ENCODE data around the gene PACS2. TPM values are rescaled to one million over a fixed set of nuclear protein-coding genes. Genes with fewer than 3 reads are reported as not detected.

PACS2 gene
- total RNA-seq, 1 experiment from 2014 or later = 100 TPM

DNA sequence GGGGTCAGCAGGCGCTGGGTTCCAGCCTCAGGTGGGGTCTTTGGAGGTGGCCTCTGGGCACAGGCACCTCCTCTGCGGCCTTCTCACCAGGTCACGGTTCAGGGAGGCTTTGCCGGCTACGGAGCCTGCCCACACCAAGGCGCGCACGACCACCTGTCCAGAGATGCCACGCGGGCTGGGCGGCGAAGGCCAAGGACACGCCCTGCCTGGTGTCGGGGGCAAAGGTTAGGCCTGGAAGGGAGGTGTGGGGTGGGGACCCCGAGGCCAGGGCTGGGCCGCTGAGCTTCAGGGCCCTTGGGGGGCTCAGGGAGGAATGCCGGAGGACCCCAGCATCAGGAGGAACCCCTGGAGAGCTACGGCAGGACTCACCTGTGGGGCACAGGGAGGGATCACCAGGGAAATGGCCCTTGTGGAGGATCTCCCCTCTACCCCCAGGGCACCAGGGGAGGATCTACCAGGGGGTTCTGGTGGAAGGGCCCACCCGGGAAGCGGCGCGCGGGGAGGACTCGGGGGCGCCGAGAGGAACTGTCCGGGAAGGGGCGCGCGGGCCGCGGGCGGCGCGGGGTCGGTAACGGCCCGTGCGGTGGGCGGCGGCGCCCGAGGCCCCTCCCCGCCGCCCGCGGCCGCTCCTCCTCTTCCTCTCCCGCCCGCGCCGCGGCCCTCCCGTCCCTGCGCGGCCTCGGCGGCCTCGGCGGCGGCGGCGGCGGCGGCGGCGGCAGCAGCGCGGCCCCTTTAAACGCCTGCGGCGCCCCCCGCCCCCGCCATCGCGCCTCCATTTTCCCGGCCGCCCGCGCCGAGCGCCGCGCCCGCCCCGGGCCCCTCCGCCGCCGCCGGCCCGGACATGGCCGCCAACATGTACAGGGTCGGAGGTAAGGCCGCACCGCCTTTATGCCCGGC, 104.9 kb downstream of the PACS2 start, which contains the start of gene MTA1 (continued):
- no peak for TF ChIP-seq CREM (CRISPR knock-in tag; IDR thresholded peaks at IDR 0.05)
- TF ChIP-seq, protein P1, sequence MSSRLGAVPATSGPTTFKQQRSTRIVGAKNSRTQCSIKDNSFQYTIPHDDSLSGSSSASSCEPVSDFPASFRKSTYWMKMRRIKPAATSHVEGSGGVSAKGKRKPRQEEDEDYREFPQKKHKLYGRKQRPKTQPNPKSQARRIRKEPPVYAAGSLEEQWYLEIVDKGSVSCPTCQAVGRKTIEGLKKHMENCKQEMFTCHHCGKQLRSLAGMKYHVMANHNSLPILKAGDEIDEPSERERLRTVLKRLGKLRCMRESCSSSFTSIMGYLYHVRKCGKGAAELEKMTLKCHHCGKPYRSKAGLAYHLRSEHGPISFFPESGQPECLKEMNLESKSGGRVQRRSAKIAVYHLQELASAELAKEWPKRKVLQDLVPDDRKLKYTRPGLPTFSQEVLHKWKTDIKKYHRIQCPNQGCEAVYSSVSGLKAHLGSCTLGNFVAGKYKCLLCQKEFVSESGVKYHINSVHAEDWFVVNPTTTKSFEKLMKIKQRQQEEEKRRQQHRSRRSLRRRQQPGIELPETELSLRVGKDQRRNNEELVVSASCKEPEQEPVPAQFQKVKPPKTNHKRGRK (CRISPR knock-in tag; IDR thresholded peaks at IDR 0.05; ENCODE audit: borderline replicate concordance) = no peak
- TF ChIP-seq, protein P2, sequence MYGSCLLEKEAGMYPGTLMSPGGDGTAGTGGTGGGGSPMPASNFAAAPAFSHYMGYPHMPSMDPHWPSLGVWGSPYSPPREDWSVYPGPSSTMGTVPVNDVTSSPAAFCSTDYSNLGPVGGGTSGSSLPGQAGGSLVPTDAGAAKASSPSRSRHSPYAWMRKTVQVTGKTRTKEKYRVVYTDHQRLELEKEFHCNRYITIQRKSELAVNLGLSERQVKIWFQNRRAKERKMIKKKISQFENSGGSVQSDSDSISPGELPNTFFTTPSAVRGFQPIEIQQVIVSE (CRISPR knock-in tag; IDR thresholded peaks at IDR 0.05; ENCODE audit: borderline replicate concordance) = no peak
- 0 out of 2 replicates have a peak, but pooled peaks have one; percentile 16 for TF ChIP-seq NR1H2 (CRISPR knock-in tag; IDR thresholded peaks at IDR 0.05)
- TF ChIP-seq, protein P3, sequence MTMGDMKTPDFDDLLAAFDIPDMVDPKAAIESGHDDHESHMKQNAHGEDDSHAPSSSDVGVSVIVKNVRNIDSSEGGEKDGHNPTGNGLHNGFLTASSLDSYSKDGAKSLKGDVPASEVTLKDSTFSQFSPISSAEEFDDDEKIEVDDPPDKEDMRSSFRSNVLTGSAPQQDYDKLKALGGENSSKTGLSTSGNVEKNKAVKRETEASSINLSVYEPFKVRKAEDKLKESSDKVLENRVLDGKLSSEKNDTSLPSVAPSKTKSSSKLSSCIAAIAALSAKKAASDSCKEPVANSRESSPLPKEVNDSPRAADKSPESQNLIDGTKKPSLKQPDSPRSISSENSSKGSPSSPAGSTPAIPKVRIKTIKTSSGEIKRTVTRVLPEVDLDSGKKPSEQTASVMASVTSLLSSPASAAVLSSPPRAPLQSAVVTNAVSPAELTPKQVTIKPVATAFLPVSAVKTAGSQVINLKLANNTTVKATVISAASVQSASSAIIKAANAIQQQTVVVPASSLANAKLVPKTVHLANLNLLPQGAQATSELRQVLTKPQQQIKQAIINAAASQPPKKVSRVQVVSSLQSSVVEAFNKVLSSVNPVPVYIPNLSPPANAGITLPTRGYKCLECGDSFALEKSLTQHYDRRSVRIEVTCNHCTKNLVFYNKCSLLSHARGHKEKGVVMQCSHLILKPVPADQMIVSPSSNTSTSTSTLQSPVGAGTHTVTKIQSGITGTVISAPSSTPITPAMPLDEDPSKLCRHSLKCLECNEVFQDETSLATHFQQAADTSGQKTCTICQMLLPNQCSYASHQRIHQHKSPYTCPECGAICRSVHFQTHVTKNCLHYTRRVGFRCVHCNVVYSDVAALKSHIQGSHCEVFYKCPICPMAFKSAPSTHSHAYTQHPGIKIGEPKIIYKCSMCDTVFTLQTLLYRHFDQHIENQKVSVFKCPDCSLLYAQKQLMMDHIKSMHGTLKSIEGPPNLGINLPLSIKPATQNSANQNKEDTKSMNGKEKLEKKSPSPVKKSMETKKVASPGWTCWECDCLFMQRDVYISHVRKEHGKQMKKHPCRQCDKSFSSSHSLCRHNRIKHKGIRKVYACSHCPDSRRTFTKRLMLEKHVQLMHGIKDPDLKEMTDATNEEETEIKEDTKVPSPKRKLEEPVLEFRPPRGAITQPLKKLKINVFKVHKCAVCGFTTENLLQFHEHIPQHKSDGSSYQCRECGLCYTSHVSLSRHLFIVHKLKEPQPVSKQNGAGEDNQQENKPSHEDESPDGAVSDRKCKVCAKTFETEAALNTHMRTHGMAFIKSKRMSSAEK (CRISPR knock-in tag; IDR thresholded peaks at IDR 0.05; ENCODE audit: borderline replicate concordance) = no peak
- TF ChIP-seq, protein P4, sequence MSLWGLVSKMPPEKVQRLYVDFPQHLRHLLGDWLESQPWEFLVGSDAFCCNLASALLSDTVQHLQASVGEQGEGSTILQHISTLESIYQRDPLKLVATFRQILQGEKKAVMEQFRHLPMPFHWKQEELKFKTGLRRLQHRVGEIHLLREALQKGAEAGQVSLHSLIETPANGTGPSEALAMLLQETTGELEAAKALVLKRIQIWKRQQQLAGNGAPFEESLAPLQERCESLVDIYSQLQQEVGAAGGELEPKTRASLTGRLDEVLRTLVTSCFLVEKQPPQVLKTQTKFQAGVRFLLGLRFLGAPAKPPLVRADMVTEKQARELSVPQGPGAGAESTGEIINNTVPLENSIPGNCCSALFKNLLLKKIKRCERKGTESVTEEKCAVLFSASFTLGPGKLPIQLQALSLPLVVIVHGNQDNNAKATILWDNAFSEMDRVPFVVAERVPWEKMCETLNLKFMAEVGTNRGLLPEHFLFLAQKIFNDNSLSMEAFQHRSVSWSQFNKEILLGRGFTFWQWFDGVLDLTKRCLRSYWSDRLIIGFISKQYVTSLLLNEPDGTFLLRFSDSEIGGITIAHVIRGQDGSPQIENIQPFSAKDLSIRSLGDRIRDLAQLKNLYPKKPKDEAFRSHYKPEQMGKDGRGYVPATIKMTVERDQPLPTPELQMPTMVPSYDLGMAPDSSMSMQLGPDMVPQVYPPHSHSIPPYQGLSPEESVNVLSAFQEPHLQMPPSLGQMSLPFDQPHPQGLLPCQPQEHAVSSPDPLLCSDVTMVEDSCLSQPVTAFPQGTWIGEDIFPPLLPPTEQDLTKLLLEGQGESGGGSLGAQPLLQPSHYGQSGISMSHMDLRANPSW (CRISPR knock-in tag; conservative IDR thresholded peaks at IDR 0.05; ENCODE audit: low read depth) = no peak
- TF ChIP-seq HMGA2 (CRISPR knock-in tag; IDR thresholded peaks at IDR 0.05) = no peak

DNA sequence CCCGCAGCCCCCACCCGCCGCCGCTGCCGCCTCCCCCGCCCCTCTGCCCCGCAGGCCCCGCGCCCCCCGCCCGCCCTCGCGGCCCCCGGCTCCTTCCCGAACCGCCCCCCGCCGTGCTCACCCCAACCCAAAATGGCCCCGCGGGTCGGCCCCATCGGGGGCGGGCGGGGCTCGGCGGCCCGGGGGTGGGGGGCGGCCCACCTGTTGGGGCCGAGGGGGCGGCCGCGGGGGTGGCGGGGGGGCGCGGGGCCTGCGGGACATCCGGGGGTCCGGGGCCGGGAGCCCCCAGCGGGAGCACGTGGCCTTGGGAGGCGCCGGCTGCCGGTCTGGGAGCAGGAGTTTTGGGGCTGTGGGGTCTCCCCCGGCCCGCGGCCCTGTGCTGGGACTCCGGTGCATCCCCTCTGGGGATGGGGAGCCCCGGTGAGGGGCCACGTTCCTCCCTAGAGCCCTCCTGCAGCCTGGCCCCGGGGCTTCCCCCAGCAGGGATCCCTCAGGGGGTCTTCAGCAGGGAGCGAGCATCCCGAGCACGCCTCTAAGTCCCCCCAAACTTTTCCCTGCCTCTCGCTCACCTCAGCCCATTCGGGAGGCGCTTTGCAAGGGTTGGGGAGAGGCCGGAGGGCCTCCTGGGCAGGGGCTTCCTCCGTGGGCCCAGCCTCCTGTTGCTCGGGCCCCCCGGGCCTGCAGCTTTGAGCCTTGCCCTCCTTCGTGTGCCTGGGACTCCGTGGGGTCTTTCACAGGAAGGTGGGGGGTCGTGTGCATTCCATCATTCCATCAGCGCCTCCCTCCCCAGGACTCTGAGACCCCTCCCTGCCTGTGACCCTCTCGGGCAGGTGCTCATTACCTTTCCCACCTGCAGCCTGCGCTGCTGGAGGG, 105.8 kb downstream of the PACS2 start:
- peaks cover 22% of the 10 kb centered on the region for H3K27me3 Mint-ChIP-seq (ENCODE audit: low read depth)
- H3K4me3 Mint-ChIP-seq = peak overlapping the region; percentile 90
- peak overlapping the region; percentile 82; the same call in 1 of the 2 replicates for H3K27ac Mint-ChIP-seq
- H3K9me3 Mint-ChIP-seq = no peaks in the 10 kb centered on the region
- ChIA-PET CTCF (interaction anchor here (0.7 to 2.3 kb wide), 4 partner anchors 9 to 61 kb away, joined by 3 to 11 read pairs (median 6); no protein-coding TSS in a partner anchor), POLR2A (no interaction called here)
- ATAC-seq (no peak), DNase-seq (ENCODE audit: low spot score) (no peak)
- peaks cover 9% of the 10 kb centered on the region for H3K36me3 Mint-ChIP-seq
- TF ChIP-seq, protein P5, sequence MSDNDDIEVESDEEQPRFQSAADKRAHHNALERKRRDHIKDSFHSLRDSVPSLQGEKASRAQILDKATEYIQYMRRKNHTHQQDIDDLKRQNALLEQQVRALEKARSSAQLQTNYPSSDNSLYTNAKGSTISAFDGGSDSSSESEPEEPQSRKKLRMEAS (CRISPR knock-in tag; IDR thresholded peaks at IDR 0.05) = 0 out of 2 replicates have a peak, but pooled peaks have one; percentile 23
- TF ChIP-seq ZNF423 (CRISPR knock-in tag; IDR thresholded peaks at IDR 0.05) = 0 out of 2 replicates have a peak, but pooled peaks have one; percentile 34
- TF ChIP-seq, protein P6, sequence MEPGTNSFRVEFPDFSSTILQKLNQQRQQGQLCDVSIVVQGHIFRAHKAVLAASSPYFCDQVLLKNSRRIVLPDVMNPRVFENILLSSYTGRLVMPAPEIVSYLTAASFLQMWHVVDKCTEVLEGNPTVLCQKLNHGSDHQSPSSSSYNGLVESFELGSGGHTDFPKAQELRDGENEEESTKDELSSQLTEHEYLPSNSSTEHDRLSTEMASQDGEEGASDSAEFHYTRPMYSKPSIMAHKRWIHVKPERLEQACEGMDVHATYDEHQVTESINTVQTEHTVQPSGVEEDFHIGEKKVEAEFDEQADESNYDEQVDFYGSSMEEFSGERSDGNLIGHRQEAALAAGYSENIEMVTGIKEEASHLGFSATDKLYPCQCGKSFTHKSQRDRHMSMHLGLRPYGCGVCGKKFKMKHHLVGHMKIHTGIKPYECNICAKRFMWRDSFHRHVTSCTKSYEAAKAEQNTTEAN (CRISPR knock-in tag; IDR thresholded peaks at IDR 0.05) = no peak
- TF ChIP-seq, protein P7, sequence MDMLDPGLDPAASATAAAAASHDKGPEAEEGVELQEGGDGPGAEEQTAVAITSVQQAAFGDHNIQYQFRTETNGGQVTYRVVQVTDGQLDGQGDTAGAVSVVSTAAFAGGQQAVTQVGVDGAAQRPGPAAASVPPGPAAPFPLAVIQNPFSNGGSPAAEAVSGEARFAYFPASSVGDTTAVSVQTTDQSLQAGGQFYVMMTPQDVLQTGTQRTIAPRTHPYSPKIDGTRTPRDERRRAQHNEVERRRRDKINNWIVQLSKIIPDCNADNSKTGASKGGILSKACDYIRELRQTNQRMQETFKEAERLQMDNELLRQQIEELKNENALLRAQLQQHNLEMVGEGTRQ (CRISPR knock-in tag; IDR thresholded peaks at IDR 0.05) = peak; percentile 17; the same call in 1 of the 2 replicates
- peaks cover 26% of the 10 kb centered on the region for H3K4me1 Mint-ChIP-seq
